Epidermal melanocyte (primary cell): ENCODE data around the gene NBEA.
"Not testable (repeated sequence)": the region's sequence is repeated elsewhere in the genome, so short reads cannot be mapped to it uniquely, and the experiment has no call there.

Experiments used
- DNase-seq: peaks from one replicate; pipeline ENCODE4 v3.0.0; 2011; ENCODE audit warnings: low spot score; ENCODE audit not compliant: insufficient read length

The NBEA gene

DNA sequence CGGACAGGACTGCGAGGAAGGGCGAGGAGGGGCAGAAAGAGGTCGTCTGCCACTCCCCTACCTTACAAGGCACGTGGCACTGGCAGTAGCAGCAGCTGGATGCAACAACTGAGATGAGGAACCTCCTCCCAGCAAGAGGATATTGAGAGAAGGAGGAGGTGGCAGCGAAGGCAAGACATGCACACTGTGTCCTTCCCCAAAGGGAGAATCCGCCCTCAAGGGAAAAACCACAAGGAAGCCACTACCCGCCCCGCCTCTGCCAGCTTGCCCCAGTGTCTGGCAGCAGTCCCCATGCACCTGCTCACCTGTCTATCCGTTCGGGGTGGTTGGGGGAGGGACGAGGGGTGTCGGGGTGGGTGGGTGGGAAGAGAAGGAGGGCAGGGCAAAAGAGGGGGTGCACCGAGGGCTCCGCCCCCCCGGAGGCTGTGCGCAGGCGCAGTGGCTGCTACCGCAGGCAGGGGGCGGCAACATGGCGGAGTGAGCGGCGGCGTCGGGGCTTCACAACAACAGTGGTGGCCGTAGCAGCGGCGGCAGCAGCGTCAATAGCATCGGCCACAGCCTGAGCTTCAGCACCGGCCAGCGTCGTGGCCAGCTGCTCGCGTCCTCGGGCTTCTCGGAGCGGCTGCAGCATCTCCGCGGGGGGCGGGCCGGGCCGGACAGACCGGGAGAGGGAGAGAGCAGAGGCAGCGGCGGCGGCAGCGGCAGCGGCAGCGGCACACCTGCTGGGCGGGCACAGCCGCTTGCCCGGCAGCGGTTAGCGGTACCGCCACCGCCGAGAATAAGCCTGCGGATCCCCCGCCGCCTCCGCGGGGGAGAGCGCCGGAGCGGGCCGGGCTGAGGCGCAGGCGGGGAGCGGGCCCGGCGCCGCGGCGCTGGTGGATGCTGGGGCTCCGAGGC lies at the start of gene NBEA:
NBEA (plus strand) TSS at position 436 of the 897 bp plus-strand sequence. CDS start 551 bp downstream, outside the sequence.
- peak; percentile 65 for DNase-seq

GRCh38 chr13:34894756-34895155 lies 47.3 kb upstream of the NBEA start:
- DNase-seq = no peak

DNA sequence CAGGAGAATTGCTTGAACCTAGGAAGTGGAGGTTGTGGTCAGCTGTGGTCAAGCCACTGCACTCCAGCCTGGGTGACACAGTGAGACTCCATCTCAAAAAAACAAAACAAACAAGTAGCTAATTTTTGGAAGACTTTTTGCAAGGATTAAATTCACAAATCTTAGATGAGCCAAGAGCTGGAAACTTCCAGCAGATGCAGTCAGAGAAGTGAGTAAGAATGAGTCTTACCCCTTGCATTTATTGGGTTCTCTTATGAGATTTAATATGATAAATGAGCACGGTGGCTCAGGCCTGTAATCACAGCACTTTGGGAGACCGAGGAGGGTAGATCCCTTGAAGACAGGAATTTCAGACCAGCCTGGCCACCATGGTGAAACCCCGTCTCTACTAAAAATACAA lies 44.9 kb upstream of the NBEA start:
- no peak for DNase-seq

- no peak for DNase-seq
Measured at GRCh38 chr13:34899888-34900287, 42.2 kb upstream of the NBEA start.

- DNase-seq = no peak
Measured at GRCh38 chr13:34900288-34900739, 41.8 kb upstream of the NBEA start.

DNA sequence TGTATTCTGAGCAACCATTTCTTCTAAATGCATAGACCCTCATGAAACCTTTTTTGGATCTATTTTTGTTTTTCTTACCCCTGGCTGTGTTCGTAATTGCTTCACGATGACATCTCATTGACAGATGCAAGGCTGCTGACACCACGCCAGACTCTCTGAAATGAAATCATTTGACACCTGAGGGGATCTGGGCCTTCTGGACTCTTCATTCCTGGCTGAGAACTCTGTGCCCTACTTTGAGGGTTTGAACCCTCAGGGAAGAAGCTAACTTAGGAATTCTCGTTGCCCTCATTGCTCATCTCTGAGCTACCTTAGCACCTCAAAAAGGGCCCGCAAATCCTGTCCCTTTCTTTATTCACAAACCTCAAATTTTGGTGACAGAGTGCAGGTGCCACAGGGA lies 40.5 kb upstream of the NBEA start:
- DNase-seq = no peak

DNA sequence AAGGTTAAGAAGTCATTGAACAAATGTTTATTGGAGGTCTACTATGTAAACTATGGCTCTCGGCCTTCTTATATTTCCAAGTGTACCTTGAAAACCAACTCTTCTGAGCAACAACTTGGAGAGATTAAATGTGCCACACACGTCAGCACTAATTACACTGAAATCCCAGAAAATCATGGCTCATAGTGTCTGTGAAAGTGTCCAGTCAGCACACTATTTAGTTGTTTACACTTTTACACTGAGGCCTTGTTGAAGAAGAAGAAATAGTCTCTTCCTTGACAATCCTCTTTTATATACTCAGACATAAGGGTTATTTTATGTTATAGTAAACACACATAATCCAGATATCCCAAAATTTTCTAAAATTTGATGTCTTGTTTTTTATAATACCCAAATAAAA lies 30.9 kb upstream of the NBEA start:
- DNase-seq = no peak

DNA sequence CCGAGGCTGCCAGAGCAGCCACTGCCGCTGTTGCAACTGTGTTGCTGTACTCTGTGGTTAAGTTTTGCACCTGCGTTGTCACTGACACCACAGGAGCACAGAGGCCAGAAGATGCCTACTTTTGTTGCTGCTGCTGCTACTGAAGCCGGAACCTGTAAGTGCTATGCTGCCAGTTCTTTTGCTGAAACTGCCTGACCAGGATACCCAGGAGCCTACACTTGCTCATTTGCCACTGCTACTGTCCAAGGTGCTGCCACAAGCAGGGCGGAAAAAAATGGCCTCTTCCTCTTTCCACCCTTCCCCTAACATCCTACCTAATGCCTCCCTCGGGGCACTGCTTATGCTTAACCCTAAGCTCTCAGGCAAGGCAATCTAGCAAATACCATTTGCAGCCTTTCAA lies 29.0 kb upstream of the NBEA start:
- DNase-seq = no peak

- no peak for DNase-seq
Measured at GRCh38 chr13:34914416-34914815, 27.7 kb upstream of the NBEA start.

DNA sequence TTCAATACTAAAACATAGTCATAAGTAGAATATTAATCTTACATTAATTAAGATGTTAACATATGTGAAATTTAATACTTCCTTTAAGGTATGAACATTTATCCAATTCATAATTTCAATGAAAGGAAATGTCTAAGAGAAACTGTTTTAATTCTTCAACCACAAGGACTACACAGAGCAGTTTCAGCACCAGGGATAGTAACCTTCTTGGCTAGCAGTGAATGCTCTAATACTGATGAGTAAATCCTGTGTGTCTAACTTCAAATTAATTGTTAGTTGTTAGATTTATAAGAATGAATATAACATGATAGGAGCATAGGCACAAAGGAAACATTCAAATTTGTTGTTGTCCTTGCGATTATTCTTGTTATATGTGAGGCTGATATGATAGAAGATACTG lies 15.6 kb upstream of the NBEA start:
- no peak for DNase-seq

GRCh38 chr13:34928676-34929075 lies 13.4 kb upstream of the NBEA start:
- not testable (repeated sequence) for DNase-seq

- no peak for DNase-seq
Measured at GRCh38 chr13:34931572-34931971, 10.5 kb upstream of the NBEA start.

GRCh38 chr13:34933349-34933748 lies 8.7 kb upstream of the NBEA start:
- no peak for DNase-seq

DNA sequence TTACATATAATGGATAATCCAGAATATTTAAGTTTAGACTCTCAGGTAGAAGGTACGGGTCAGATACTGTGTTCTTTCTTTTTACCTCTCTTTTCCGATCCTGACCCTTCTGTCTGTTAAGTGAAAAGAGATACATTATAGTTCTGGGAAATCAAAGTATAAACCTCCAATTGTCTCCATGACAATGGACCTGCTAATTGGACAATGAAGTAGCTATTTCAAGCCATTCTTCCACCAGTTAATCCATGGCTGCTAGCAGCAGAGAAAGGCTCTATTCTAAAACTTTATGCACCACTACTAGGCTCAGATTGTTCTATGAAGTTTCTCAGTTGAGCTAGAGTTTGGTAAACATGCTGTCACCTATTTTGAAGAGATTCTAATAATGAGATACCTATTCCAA lies 8.3 kb upstream of the NBEA start:
- no peak for DNase-seq

DNA sequence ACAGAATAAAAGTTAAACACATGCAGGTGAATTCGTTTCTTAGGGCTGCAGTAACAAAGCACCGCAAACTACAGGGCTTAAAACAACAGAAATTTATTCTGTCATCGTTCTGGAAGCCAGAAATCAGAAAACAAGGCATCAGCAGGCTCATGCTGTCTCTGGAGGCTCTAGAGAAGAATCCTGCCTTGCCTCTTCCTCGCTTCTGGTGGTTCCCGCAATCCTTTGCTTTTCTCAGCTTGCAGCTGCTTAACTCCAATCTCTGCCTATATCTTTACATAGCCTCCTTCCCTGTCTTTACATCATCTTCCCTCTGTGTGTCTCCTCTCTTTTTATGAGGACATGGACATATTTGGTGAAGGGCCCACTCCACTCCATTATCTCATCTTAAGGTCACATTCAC lies 6.2 kb upstream of the NBEA start:
- DNase-seq = no peak

GRCh38 chr13:34939771-34940170 lies 2.3 kb upstream of the NBEA start:
- no peak for DNase-seq

GRCh38 chr13:34941436-34941834 lies 635 bp upstream of the NBEA start:
- no peak for DNase-seq

- no peak for DNase-seq
Measured at GRCh38 chr13:34942732-34943435, 814 bp downstream of the NBEA start.

DNA sequence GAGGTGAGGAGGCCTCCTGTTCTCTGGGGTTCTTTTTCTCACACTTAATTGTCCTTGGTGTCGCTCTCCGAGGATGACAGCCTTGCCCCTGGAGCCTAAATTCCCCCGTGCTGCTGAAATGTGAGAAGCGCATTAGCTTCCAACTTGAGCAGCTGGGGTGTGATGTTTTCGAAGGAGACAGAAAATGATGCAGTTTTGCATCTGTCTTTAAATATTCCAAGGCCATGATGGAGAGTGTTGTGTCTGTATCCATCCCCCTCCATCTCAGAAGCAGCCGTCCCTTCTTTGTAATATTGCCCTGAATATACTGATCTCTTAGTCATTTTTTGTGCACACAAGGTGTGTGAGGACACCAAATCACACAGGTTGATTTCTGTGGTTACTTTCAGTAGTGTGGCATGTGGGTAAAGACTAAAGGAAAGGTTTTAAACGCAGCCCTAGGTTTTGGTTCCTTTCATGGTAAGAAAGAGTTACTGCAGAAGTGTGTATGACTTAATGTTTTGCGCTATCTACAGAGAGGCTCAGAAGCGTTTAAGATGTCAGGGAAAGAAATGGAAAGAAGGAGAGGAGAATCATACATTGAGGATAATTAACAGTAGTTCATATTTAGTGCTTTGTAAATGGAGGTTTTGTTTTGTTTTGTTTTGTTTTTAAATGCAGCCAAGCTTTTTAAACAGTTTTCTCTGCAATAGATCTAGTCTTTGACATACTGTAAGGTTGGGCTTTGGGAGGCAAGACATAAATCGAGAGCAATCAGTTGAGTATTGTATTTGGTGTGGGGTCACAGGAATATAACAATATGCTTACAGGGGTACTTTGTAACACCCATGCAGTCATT lies 1.6 kb downstream of the NBEA start:
- no peak for DNase-seq

- no peak for DNase-seq
Measured at GRCh38 chr13:34944274-34944634, 2.2 kb downstream of the NBEA start.

DNA sequence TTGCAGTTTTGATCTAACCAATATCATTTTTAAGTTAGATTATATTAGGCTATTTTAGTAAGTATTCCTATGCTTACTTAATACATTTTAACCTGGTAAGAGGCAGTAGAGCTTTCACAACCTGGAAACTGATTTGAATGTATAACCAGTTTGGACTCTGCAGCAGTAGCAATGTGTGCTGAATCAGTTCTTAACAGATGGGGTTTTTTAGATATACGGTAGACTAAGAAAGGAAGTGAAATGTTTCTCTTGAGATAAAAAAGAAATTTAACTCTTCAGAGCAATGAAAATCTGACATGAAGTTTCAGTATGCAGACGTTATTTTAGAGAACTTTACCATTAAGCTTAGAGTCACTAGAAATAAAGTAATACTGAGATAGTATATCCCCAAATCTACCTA lies 2.7 kb downstream of the NBEA start:
- DNase-seq = no peak

GRCh38 chr13:34951528-34951927 lies 9.5 kb downstream of the NBEA start:
- DNase-seq = no peak
